Smooth muscle cell (in vitro differentiated cells): Measurements from ENCODE around the gene CD74. TPM values are rescaled to one million over a fixed set of nuclear protein-coding genes. Genes with fewer than 3 reads are reported as not detected.

Source experiments
- DNase-seq: peaks from one replicate; lab custom pipeline; 2025; ENCODE audit not compliant: unreplicated experiment; lab: John Stamatoyannopoulos, UW
- H2AFZ ChIP-seq: fragments of 200-600 bp; sonication (generic); 2 replicates; pipeline ENCODE4 v1.6.0; 2016; ENCODE audit warnings: antibody characterized with exemption, low read depth, mild to moderate bottlenecking
- H3F3A ChIP-seq: fragments of 200-600 bp; sonication (generic); 2 replicates; pipeline ENCODE4 v1.6.0; 2017; ENCODE audit warnings: antibody characterized with exemption, low read depth
- H3K27ac ChIP-seq: fragments of 200-600 bp; sonication (generic); 2 replicates; pipeline ENCODE4 v1.5.1; 2016; ENCODE audit warnings: low read depth, mild to moderate bottlenecking
- H3K27me3 ChIP-seq: fragments of 200-600 bp; sonication (generic); 2 replicates; pipeline ENCODE4 v1.6.1; 2016; ENCODE audit warnings: low read depth, mild to moderate bottlenecking
- H3K36me3 ChIP-seq: fragments of 200-600 bp; sonication (generic); 2 replicates; pipeline ENCODE4 v1.5.1; 2016; ENCODE audit warnings: low read depth
- H3K4me1 ChIP-seq: fragments of 200-600 bp; sonication (generic); 2 replicates; pipeline ENCODE4 v1.5.1; 2016; ENCODE audit warnings: low read depth
- H3K4me2 ChIP-seq: fragments of 200-600 bp; sonication (generic); 2 replicates; pipeline ENCODE4 v1.6.0; 2016; ENCODE audit warnings: mild to moderate bottlenecking
- H3K4me3 ChIP-seq: fragments of 200-600 bp; sonication (generic); 2 replicates; pipeline ENCODE4 v1.5.1; 2016; ENCODE audit warnings: mild to moderate bottlenecking
- H3K79me2 ChIP-seq: fragments of 200-600 bp; sonication (generic); 2 replicates; pipeline ENCODE4 v1.6.0; 2016; ENCODE audit warnings: low read depth, mild to moderate bottlenecking
- H3K9ac ChIP-seq: fragments of 200-600 bp; sonication (generic); 2 replicates; pipeline ENCODE4 v1.6.0; 2016; ENCODE audit warnings: low read depth
- H3K9me3 ChIP-seq: fragments of 200-600 bp; sonication (generic); replicated peaks from 2 replicates; pipeline ENCODE4 v1.5.1; 2016; ENCODE audit warnings: low read depth
- H4K20me1 ChIP-seq: fragments of 200-600 bp; sonication (generic); 2 replicates; pipeline ENCODE4 v1.6.0; 2016; ENCODE audit warnings: low read depth
- WGBS: methylation state at CpG from one replicate; pipeline ENCODE4 v1.1.7; 2016; ENCODE audit warnings: low lambda C conversion rate; 5-methylcytosine and 5-hydroxymethylcytosine counted together
- polyA plus RNA-seq: library from polyadenylated mRNA; unstranded; fragments of >200 nt; fragmentation: Nextera tagmentation; extraction: Ambion mirVana; gene quantifications from 2 replicates; pipeline ENCODE4 v1.2.1, GENCODE V29; 2016
- total RNA-seq: library from RNA; depleted of rRNA; stranded (reverse); fragments of >200 nt; gene quantifications from 2 replicates; pipeline ENCODE4 v1.2.3, GENCODE V29; 2014
- TF ChIP-seq, protein P1 (sequence below): fragments of 200-600 bp; sonication (generic); IDR thresholded peaks from 2 replicates; pipeline ENCODE4 v1.5.1; 2017; ENCODE audit warnings: borderline replicate concordance, mild to moderate bottlenecking, antibody characterized with exemption; ENCODE audit not compliant: insufficient read depth, poor library complexity, severe bottlenecking

The CD74 gene
- total and polyA plus RNA-seq, 2 experiments from 2014 or later, result 2.7 to 3.9 TPM

- WGBS, result 92% methylated on average over 15 of the region's 15 CpGs
- H2AFZ ChIP-seq, result no peak overlapping the region
- H3K27me3 ChIP-seq, result no peaks in the 10 kb centered on the region
- DNase-seq, result no peak
- TF ChIP-seq, protein P1, sequence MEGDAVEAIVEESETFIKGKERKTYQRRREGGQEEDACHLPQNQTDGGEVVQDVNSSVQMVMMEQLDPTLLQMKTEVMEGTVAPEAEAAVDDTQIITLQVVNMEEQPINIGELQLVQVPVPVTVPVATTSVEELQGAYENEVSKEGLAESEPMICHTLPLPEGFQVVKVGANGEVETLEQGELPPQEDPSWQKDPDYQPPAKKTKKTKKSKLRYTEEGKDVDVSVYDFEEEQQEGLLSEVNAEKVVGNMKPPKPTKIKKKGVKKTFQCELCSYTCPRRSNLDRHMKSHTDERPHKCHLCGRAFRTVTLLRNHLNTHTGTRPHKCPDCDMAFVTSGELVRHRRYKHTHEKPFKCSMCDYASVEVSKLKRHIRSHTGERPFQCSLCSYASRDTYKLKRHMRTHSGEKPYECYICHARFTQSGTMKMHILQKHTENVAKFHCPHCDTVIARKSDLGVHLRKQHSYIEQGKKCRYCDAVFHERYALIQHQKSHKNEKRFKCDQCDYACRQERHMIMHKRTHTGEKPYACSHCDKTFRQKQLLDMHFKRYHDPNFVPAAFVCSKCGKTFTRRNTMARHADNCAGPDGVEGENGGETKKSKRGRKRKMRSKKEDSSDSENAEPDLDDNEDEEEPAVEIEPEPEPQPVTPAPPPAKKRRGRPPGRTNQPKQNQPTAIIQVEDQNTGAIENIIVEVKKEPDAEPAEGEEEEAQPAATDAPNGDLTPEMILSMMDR, result no peak
- no peak overlapping the region for H3K4me3 ChIP-seq
- H3K36me3 ChIP-seq, result peaks cover 18% of the 10 kb centered on the region
- H3K9me3 ChIP-seq, result no peaks in the 10 kb centered on the region
- no peak overlapping the region for H3K9ac ChIP-seq
- H3K79me2 ChIP-seq, result peaks cover 27% of the 10 kb centered on the region
- peaks cover 8% of the 10 kb centered on the region for H3K4me1 ChIP-seq
- no peak overlapping the region for H3K4me2 ChIP-seq
- peaks cover 53% of the 10 kb centered on the region for H4K20me1 ChIP-seq
- H3K27ac ChIP-seq, result no peak overlapping the region
- peaks cover 41% of the 10 kb centered on the region for H3F3A ChIP-seq
Measured at GRCh38 chr5:150443242-150444075, 30.7 kb upstream of the CD74 start.

DNA sequence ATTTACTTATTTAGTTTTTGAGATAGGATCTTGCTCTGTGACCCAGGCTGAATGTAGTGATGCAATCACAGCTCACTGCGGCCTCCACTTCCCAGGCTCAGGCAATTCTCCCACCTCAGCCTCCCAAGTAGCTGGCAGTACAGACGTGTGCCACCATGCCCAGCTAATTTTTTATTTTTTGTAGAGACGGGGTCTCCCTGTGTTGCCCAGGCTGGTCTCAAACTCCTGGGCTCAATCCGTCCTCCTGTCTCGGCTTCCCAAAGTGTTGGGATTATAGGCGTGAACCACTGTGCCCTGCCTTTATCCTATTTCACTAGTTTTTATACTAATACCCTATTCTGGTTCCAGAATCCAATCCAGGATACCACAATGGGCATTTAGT, 30.0 kb upstream of the CD74 start:
- H3K4me2 ChIP-seq, result no peak overlapping the region
- peaks cover 18% of the 10 kb centered on the region for H3K36me3 ChIP-seq
- H3K27ac ChIP-seq, result no peak overlapping the region
- H3K4me1 ChIP-seq, result peaks cover under 1% of the 10 kb centered on the region
- TF ChIP-seq, protein P1, result no peak
- no peak overlapping the region for H3K4me3 ChIP-seq
- H3K9me3 ChIP-seq, result no peaks in the 10 kb centered on the region
- H3K79me2 ChIP-seq, result peaks cover 20% of the 10 kb centered on the region
- H2AFZ ChIP-seq, result no peak overlapping the region
- peaks cover 34% of the 10 kb centered on the region for H3F3A ChIP-seq
- no peaks in the 10 kb centered on the region for H3K27me3 ChIP-seq
- no peak overlapping the region for H3K9ac ChIP-seq
- DNase-seq, result no peak
- WGBS, result 63% methylated on average over 6 of the region's 6 CpGs
- H4K20me1 ChIP-seq, result peaks cover 46% of the 10 kb centered on the region

DNA sequence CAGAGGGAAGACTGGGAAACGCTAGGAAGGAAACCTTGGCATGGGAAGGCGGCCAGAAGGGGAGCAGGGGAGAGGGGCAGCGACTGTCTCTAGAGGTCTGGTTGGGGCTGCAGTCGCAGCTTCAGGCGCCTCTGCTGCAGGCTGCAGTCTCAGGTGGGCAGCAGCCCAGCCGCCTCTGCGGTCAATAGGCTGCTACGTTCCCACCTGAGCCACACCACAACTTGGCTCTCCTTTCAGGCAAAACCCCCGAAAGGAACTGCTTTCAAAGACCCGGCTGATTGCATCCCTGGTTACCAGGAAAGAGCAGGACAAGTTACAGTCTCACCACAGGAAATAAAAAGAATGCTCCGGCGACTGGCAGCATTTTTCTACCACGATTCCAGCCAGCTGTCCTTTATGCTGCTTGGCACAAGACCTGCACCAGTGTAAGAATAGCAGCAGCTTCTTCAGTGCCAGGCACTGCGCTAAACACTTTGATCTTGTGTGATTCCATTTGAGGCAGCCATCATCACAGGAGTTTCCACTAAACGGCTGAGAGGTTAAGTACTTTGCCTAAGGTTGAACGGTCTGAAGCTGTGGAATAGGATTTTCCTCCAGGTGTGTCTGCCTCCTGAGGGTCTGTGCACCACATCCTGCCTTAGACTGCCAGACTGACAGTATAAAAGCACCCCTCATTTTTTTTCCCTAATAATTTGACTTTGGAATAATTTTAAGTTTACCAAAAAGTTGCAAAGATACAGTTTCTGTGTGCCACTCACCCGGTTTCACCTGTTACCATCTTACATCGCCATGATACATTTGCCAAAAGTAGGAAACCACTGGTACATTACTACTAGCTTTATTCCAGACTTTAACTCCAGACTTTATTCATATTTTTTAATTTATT, 29.3 kb upstream of the CD74 start:
- WGBS, result 75% methylated on average over 18 of the region's 18 CpGs
- no peak overlapping the region for H3K4me3 ChIP-seq
- H3K27ac ChIP-seq, result no peak overlapping the region
- TF ChIP-seq, protein P1, result no peak
- no peaks in the 10 kb centered on the region for H3K27me3 ChIP-seq
- DNase-seq, result no peak
- peaks cover 13% of the 10 kb centered on the region for H3K79me2 ChIP-seq
- peaks cover 30% of the 10 kb centered on the region for H3F3A ChIP-seq
- H3K9me3 ChIP-seq, result no peaks in the 10 kb centered on the region
- H3K4me1 ChIP-seq, result no peaks in the 10 kb centered on the region
- H4K20me1 ChIP-seq, result peaks cover 39% of the 10 kb centered on the region
- no peak overlapping the region for H3K9ac ChIP-seq
- H3K4me2 ChIP-seq, result no peak overlapping the region
- peaks cover 12% of the 10 kb centered on the region for H3K36me3 ChIP-seq
- no peak overlapping the region for H2AFZ ChIP-seq
